ENCODE data around the gene SEC14L3.

GRCh38 chr22:30508216-30508615, 36.4 kb upstream of the SEC14L3 start:
- TF ChIP-seq BHLHE40 (IDR thresholded peaks at IDR 0.05; ENCODE audit: borderline replicate concordance) (no peak), TARDBP (IDR thresholded peaks at IDR 0.05) (no peak), L3MBTL2 (conservative IDR thresholded peaks at IDR 0.05) (no peak), SP1 (IDR thresholded peaks at IDR 0.05) (no peak), ELF4 (IDR thresholded peaks at IDR 0.05) (no peak), HDGF (IDR thresholded peaks at IDR 0.05; ENCODE audit: borderline replicate concordance) (no peak), FOXA1 (IDR thresholded peaks at IDR 0.05) (no peak), PKNOX1 (IDR thresholded peaks at IDR 0.05) (no peak), CTBP1 (IDR thresholded peaks at IDR 0.05; ENCODE audit: borderline replicate concordance) (no peak), FOXM1 (IDR thresholded peaks at IDR 0.05; ENCODE audit: borderline replicate concordance) (no peak), NFRKB (IDR thresholded peaks at IDR 0.05) (no peak), SUZ12 (IDR thresholded peaks at IDR 0.05) (no peak)
